Measurements from ENCODE around the gene USP22. TPM values are rescaled to one million over a fixed set of nuclear protein-coding genes. Genes with fewer than 3 reads are reported as not detected.

USP22 gene
- total RNA-seq, 4 donors from 2014 or later = 61.7 to 91.2 (median 78.0) TPM

DNA sequence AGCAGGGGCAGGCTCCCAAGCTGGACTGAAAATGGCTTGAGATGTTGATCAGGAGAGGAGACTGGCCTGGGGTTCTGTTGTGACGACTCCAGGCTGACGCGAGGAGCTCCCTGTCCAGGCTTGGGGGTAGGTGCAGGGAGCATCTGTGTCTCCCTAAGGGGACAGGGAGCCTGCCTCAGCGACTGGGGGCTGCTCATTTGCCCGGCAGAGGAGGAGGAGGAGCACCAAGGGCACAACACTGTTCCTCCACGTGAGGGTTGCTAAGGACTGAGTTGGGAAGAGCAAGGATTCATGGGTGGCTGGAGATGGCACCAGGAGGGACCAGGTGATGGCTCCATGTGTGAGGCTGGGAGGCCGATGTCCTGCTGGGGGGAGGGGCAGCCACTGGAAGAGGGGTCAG lies 53.3 kb downstream of the USP22 start:
- intact Hi-C loops (cut with DNase I) = no loop called here
- Histone ChIP-seq H3K4me3 (no peak overlapping the region), H3K27ac (no peak overlapping the region), H3K9me3 (no peaks in the 10 kb centered on the region), H3K36me3 (no peaks in the 10 kb centered on the region), H3K4me1 (peaks cover 0 to 12% (median 10%) of the 10 kb centered on the region in 3 donors), H3K27me3 (no peaks in the 10 kb centered on the region)
- no peak for DNase-seq
- 82 to 87% methylated on average over 6 to 7 of the region's 7 CpGs for WGBS, 2 donors
- no peak for TF ChIP-seq CTCF (IDR thresholded peaks at IDR 0.05)
- TF ChIP-seq POLR2A (IDR thresholded peaks at IDR 0.05) = no peak

GRCh38 chr17:20988896-20989295 lies 53.9 kb downstream of the USP22 start:
- Histone ChIP-seq H3K27ac (no peak overlapping the region), H3K27me3 (no peaks in the 10 kb centered on the region), H3K9me3 (no peaks in the 10 kb centered on the region), H3K4me3 (no peak overlapping the region), H3K36me3 (no peaks in the 10 kb centered on the region), H3K4me1 (peaks cover 0 to 12% (median 10%) of the 10 kb centered on the region in 3 donors)
- intact Hi-C loops (cut with DNase I) = no loop called here
- 86 to 90% methylated on average over 1 to 3 of the region's 3 CpGs for WGBS, 2 donors
- no peak for DNase-seq
- TF ChIP-seq CTCF (IDR thresholded peaks at IDR 0.05) (no peak), POLR2A (IDR thresholded peaks at IDR 0.05) (no peak)

DNA sequence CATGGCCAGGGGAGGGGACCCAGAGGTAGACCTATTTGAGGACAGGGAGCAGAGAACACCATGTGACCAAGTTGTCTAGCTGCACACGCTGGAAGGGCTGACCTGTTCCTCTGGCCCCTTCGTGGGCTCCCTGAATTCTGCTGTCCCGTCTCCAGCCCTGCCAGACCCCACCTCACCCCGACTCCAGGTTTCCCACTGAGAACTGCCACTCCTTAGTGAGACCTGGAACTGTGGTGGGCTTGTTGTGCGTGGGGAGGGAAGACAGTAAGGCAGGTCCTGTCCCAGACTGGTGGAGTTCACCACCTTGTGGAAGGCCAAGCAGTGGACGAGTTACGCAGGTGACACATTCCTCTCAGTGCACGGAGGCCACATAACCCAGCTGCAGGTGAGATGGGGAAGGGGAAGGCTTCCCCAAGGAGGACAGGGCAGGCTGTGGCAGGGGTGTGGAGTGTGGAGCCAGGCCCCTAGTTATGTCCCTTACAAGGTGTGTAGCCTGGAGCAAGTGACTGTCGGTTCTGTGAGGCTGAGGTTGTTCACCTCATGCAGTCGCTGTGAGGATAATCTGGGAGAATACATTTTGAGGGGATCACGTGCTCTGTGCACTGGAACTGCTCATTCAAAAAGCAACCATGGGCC lies 54.7 kb downstream of the USP22 start:
- 78 to 86% methylated on average over 5 to 9 of the region's 11 CpGs for WGBS, 2 donors
- H3K27me3 ChIP-seq = no peaks in the 10 kb centered on the region
- H3K4me1 ChIP-seq = peaks cover 0 to 9% (median 8%) of the 10 kb centered on the region in 3 donors
- H3K27ac ChIP-seq = no peak overlapping the region
- no peak for DNase-seq
- no peak overlapping the region for H3K4me3 ChIP-seq
- H3K36me3 ChIP-seq = no peaks in the 10 kb centered on the region
- TF ChIP-seq POLR2A (IDR thresholded peaks at IDR 0.05) (no peak), CTCF (IDR thresholded peaks at IDR 0.05) (no peak)
- intact Hi-C loops (cut with DNase I) = no loop called here
- H3K9me3 ChIP-seq = no peaks in the 10 kb centered on the region

DNA sequence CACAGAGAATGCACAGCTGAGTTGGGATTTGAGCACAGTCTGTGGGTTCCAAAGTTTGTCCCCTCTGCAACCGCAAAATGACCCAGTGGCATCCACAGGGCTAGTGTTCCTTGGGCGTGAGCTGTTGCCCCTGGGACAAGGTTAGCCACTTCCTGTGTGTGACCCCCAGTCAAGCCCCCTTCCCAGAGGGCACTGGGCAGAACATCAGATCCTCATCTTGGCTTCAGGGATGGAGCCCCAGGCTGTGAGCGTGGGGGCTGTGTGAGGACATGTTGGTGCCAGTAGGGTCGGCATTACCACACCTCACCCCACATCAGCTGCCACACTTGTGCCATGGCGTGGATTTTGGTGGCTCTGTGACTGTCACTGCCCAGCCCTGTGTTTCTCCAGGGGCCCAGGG lies 55.3 kb downstream of the USP22 start:
- H3K36me3 ChIP-seq = no peaks in the 10 kb centered on the region
- H3K27ac ChIP-seq = no peak overlapping the region
- no peak for DNase-seq
- intact Hi-C loops (cut with DNase I) = no loop called here
- WGBS, 2 donors = 80 to 85% methylated on average over 2 to 3 of the region's 5 CpGs
- peaks cover 0 to 3% (median 2%) of the 10 kb centered on the region in 3 donors for H3K4me1 ChIP-seq
- H3K9me3 ChIP-seq = no peaks in the 10 kb centered on the region
- H3K4me3 ChIP-seq = no peak overlapping the region
- no peak for TF ChIP-seq CTCF (IDR thresholded peaks at IDR 0.05)
- TF ChIP-seq POLR2A (IDR thresholded peaks at IDR 0.05) = no peak
- H3K27me3 ChIP-seq = no peaks in the 10 kb centered on the region

- no peaks in the 10 kb centered on the region for H3K9me3 ChIP-seq
- TF ChIP-seq POLR2A (IDR thresholded peaks at IDR 0.05) (no peak), CTCF (IDR thresholded peaks at IDR 0.05) (no peak)
- no peaks in the 10 kb centered on the region for H3K27me3 ChIP-seq
- no peak for DNase-seq
- H3K36me3 ChIP-seq = no peaks in the 10 kb centered on the region
- H3K27ac ChIP-seq = no peak overlapping the region
- WGBS, 2 donors = 88 to 94% methylated on average over 6 to 7 of the region's 7 CpGs
- H3K4me3 ChIP-seq = no peak overlapping the region
- intact Hi-C loops (cut with DNase I) = no loop called here
- no peaks in the 10 kb centered on the region for H3K4me1 ChIP-seq
Measured at GRCh38 chr17:20986767-20987510, 55.9 kb downstream of the USP22 start.

Data from esophagus squamous epithelium (tissue), 5 donors.